Heart right ventricle (tissue), 16 donors: ENCODE results near the gene RPN1. TPM values are rescaled to one million over a fixed set of nuclear protein-coding genes. Genes with fewer than 3 reads are reported as not detected.

Experiments used
- ATAC-seq, 8 donors: fragments of 200-7000 bp; cut with Tn5 transposase; one replicate each; pipeline ENCODE4 v1.9.1; 2020; ENCODE audit warnings: mild to moderate bottlenecking in 8 of 8, moderate library complexity in 8 of 8, moderate number of reproducible peaks in 1 of 8
- DNase-seq, 2 donors: peaks; one replicate each; pipeline ENCODE4 v3.0.0-alpha.2; 2020
- H3K27ac ChIP-seq, 10 donors: fragments of 200-600 bp; sonication (generic) in 2 of 10; one replicate each; pipeline versions ENCODE4 v1.5.0 to v1.8.0; 2020 to 2022; ENCODE audit warnings: mild to moderate bottlenecking in 3 of 10
- H3K27me3 ChIP-seq, 7 donors: fragments of 200-600 bp; one replicate each; pipeline ENCODE4 v1.8.0; 2021 to 2022; ENCODE audit warnings: mild to moderate bottlenecking in 2 of 7
- H3K36me3 ChIP-seq, 9 donors: fragments of 200-600 bp; sonication (generic) in 1 of 9; one replicate each; pipeline versions ENCODE4 v1.5.0 to v1.8.0; 2020 to 2022; ENCODE audit warnings: mild to moderate bottlenecking in 2 of 9
- H3K4me1 ChIP-seq, 9 donors: fragments of 200-600 bp; sonication (generic) in 1 of 9; one replicate each; pipeline versions ENCODE4 v1.5.0 to v1.8.0; 2020 to 2022; ENCODE audit warnings: mild to moderate bottlenecking in 4 of 9
- H3K4me3 ChIP-seq, 10 donors: fragments of 200-600 bp; sonication (generic) in 2 of 10; one replicate each; pipeline versions ENCODE4 v1.5.0 to v1.8.0; 2020 to 2022; ENCODE audit warnings: mild to moderate bottlenecking in 7 of 10, moderate library complexity in 2 of 10
- H3K9me3 ChIP-seq, 11 donors: fragments of 200-600 bp in 10 of 11; sonication (generic) in 2 of 11; one replicate each; pipeline versions ENCODE4 v1.5.0 to v1.8.0; 2013 to 2022; ENCODE audit warnings: mild to moderate bottlenecking in 2 of 11, control low read depth in 1 of 11, moderate library complexity in 1 of 11
- CTCF ChIP-seq, 9 donors: fragments of 200-600 bp; sonication (generic) in 2 of 9; IDR thresholded peaks; one replicate each; pipeline versions ENCODE4 v1.5.0 to v1.8.0; 2021 to 2022; ENCODE audit warnings: antibody characterized with exemption in 9 of 9, mild to moderate bottlenecking in 5 of 9, moderate library complexity in 1 of 9
- WGBS, 2 donors: extraction: QIAGEN DNeasy Blood & Tissue Kit; methylation state at CpG; one replicate each; pipeline ENCODE4 v1.1.7; 2013; ENCODE audit warnings: inconsistent platforms in 1 of 2; 5-methylcytosine and 5-hydroxymethylcytosine counted together
- intact Hi-C, 10 donors: fragments of 100-400 bp; cut with DNase I; formaldehyde crosslinking; loops; one replicate each; pipeline versions ENCODE4 v1.11.1 to v1.14.2; 2022
- long read RNA-seq, 3 donors: library from polyadenylated mRNA; unstranded; transcript quantifications; one replicate each; pipeline ENCODE4 v2.0.0, GENCODE V29; 2020 to 2021
- polyA plus RNA-seq, 2 donors: library from polyadenylated mRNA; stranded (reverse); fragments of 200-250 nt; gene quantifications; one replicate each; pipeline ENCODE4 v1.2.3, GENCODE V29; 2013
- total RNA-seq, 10 donors: library from RNA; stranded (reverse); fragmentation: NEBNext Ultra II Directional in 3 of 10; extraction: Animal tissue kit (Norgen Biotek cat#: 25700) in 3 of 10; gene quantifications; one replicate each; pipeline versions ENCODE4 v1.2.1 to v1.2.4, GENCODE V29; 2021 to 2023
- donor health status: Arrhythmogenic right ventricular cardiomyopathy.
- donor health status: ischemic (EF 13 %, LVEDD 7.1; RV severe dilation, severe dysfunction).
- donor health status: healthy with polysubstance abuse.
- donor health status: DM: no; HTN: yes; CAD: no.
- donor health status: DM: no; HTN: no; CAD: no.
- donor health status: ischemic (EF 25% LVEDD 6.9; RV normal size, moderate dysfunction).
- donor health status: ischemic (EF 25% LVEDD 5.7; RV mildly dilated, moderate dysfunction).
- donor health status: healthy.
- donor health status: DM: yes; HTN: yes; CAD: no.
- donor health status: Ischemic cardiomyopathy.
- donor health status: ischemic (EF 35%, LVEDD 5.7; RV mildly dilated, moderate dysfunction).
- donor health status: nonischemic (EF 11% LVEDD 7.7; RV severe dilation, severe dysfunction).
- donor health status: DM: yes; HTN: yes; CAD: no.
- donor health status: PGD.
- donor health status: ischemic (EF 29% LVEDD 5.4; RV normal size, mild dysfunction).
- donor health status: nonischemic (EF 23%, LVEDD 6.1; RV moderate dilation, normal function).

Gene RPN1
- total RNA-seq (100 to 1,000 TPM in 3 of 10 donors, 10 to 100 TPM in 7; 74.9 to 170 (median 83.6) TPM), polyA plus RNA-seq (100 to 1,000 TPM in 1 of 2 donors, 10 to 100 TPM in 1; 44.3 to 238 TPM)
- long read RNA-seq, donor 1, transcript RPN1-201 (10 exons, 2,314 nt) = major isoform, 301 of 317 reads
- long read RNA-seq, donor 1, partial matches to known transcripts = 12 of 317 reads
- long read RNA-seq, donor 1, other reads (novel, unspliced or antisense) = 4 of 317 reads
- long read RNA-seq, donor 2, transcript RPN1-201 (10 exons, 2,314 nt) = major isoform, 216 of 238 reads
- long read RNA-seq, donor 2, partial matches to known transcripts = 15 of 238 reads
- long read RNA-seq, donor 2, other reads (novel, unspliced or antisense) = 7 of 238 reads
- long read RNA-seq, donor 3, transcript RPN1-201 (10 exons, 2,314 nt) = major isoform, 953 of 1,023 reads
- long read RNA-seq, donor 3, partial matches to known transcripts = 43 of 1,023 reads
- long read RNA-seq, donor 3, other reads (novel, unspliced or antisense) = 27 of 1,023 reads

- WGBS, 2 donors = 0% methylated on average over 84 to 96 of the region's 96 CpGs
- Histone ChIP-seq H3K36me3 (peaks cover 0 to 5% (median 0%) of the 10 kb centered on the region in 9 donors), H3K27me3 (no peaks in the 10 kb centered on the region), H3K4me3 (peak within 1 kb of the TSS; percentile 75 to 100 (median 97)), H3K27ac (peak within 1 kb of the TSS; percentile 93 to 99 (median 98)), H3K9me3 (no peaks in the 10 kb centered on the region), H3K4me1 (peaks cover 3 to 34% (median 20%) of the 10 kb centered on the region in 9 donors)
- intact Hi-C loops = loop anchor here in 1 of 10 donors (2.0 kb wide), 1 partner anchor 76 kb away; the partner anchor contains the start of gene RAB7A
- ATAC-seq (peak; percentile 99 to 100 (median 100)), DNase-seq (peak; percentile 96 to 97)
- no peak for TF ChIP-seq CTCF (IDR thresholded peaks at IDR 0.05)
These were observed at the start of gene RPN1 for GRCh38 chr3:128650096-128651050. TSS of gene RPN1 (minus strand) at chr3:128650818. CDS start at chr3:128650800, 18 bp downstream.

GRCh38 chr3:128698211-128699047 lies 47.8 kb upstream of the RPN1 start:
- ATAC-seq (peak; percentile 77 to 90 (median 89)), DNase-seq (peak in 1 of 2 donors; percentile 58)
- H3K27ac ChIP-seq = peak overlapping the region in 9 of 10 donors; percentile 77 to 86 (median 82)
- H3K4me1 ChIP-seq = peaks cover 0 to 36% (median 0%) of the 10 kb centered on the region in 9 donors
- intact Hi-C loops = no loop called here
- TF ChIP-seq CTCF (IDR thresholded peaks at IDR 0.05) = no peak
- H3K4me3 ChIP-seq = peak overlapping the region; percentile 48 to 79 (median 66)
- no peaks in the 10 kb centered on the region for H3K9me3 ChIP-seq
- H3K36me3 ChIP-seq = no peaks in the 10 kb centered on the region
- 1 to 2% methylated on average over 49 to 53 of the region's 53 CpGs for WGBS, 2 donors
- no peaks in the 10 kb centered on the region for H3K27me3 ChIP-seq

GRCh38 chr3:128697341-128697740 lies 46.7 kb upstream of the RPN1 start:
- intact Hi-C loops = no loop called here
- no peak for TF ChIP-seq CTCF (IDR thresholded peaks at IDR 0.05)
- H3K27ac ChIP-seq = no peak overlapping the region
- H3K36me3 ChIP-seq = no peaks in the 10 kb centered on the region
- H3K27me3 ChIP-seq = no peaks in the 10 kb centered on the region
- 93 to 97% methylated on average over 8 of the region's 8 CpGs for WGBS, 2 donors
- no peaks in the 10 kb centered on the region for H3K9me3 ChIP-seq
- no peak overlapping the region for H3K4me3 ChIP-seq
- ATAC-seq (no peak), DNase-seq (no peak)
- H3K4me1 ChIP-seq = peaks cover 0 to 33% (median 0%) of the 10 kb centered on the region in 9 donors
